Measurements from ENCODE around the gene ZNF341.

DNA sequence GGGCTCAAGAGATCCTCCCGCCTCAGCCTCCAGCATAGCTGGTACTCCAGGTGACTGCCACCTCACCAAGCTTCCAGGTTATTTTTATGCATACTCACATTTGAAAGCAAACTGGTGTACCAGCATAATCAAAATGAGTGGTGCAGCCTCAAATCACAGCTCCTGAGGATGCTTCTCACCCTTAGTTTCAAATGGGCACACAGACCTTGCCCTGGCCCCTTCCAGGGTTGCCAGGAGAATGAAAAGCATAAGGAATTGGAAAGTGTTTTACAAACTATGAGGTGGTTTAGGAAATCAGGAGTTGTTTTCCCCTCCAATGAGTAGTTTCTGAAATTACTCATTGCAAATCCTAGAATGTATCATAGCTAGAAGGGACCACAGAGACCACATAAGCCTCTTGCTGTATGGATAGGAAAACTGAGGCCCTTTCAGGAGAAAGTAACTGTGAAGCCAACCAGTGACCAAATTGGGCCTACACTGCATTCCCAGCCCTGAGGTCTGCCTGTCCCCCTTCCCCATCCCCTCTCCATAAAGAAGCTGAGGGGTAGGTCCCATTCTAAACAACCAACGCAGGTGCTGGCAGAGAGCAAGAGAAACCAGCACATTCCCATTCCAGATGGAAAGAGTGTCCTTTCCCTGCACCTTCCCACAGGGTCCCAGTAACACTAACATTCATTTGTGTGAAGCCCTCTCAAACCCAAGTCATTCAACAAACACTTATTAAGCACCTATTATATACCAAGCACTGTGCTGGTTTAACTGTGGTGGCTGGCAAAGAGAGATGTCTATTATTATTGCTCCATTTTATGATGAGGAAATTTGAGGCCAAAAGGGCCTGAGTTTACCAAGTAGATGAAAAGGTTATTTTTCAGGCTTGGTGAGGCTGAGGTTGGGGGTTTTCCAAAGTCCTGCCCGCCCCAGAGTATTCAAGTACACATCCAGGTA is 43.5 kb upstream of the ZNF341 start:
- TF ChIP-seq, protein P1, sequence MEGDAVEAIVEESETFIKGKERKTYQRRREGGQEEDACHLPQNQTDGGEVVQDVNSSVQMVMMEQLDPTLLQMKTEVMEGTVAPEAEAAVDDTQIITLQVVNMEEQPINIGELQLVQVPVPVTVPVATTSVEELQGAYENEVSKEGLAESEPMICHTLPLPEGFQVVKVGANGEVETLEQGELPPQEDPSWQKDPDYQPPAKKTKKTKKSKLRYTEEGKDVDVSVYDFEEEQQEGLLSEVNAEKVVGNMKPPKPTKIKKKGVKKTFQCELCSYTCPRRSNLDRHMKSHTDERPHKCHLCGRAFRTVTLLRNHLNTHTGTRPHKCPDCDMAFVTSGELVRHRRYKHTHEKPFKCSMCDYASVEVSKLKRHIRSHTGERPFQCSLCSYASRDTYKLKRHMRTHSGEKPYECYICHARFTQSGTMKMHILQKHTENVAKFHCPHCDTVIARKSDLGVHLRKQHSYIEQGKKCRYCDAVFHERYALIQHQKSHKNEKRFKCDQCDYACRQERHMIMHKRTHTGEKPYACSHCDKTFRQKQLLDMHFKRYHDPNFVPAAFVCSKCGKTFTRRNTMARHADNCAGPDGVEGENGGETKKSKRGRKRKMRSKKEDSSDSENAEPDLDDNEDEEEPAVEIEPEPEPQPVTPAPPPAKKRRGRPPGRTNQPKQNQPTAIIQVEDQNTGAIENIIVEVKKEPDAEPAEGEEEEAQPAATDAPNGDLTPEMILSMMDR (IDR thresholded peaks at IDR 0.05), result no peak
- TF ChIP-seq EP300 (IDR thresholded peaks at IDR 0.05) (no peak), POLR2A (IDR thresholded peaks at IDR 0.05) (no peak)
